HCT116 (cell line): ENCODE data around the gene HVCN1. TPM values are rescaled to one million over a fixed set of nuclear protein-coding genes. Genes with fewer than 3 reads are reported as not detected.

Experiments
- ATAC-seq: fragments of 200-7000 bp; cut with Tn5 transposase; 2 replicates; pipeline ENCODE4 v1.9.1; 2020; ENCODE audit warnings: mild to moderate bottlenecking, moderate library complexity
- BruUV-seq: library from RNA; stranded (reverse); fragments of 400-500 nt; replicated peaks from 2 replicates; lab custom pipeline; 2021; lab: Mats Ljungman, UMichigan
- CTCF ChIA-PET: fragments of 300-600 bp; sonication (Branson Sonifier 250); formaldehyde crosslinking; loops from one replicate; lab custom pipeline; 2021; ENCODE audit warnings: antibody characterized with exemption; lab: Charles Lee
- POLR2A ChIA-PET: fragments of 300-600, 350-600 bp; sonication (Branson Sonifier 250); formaldehyde crosslinking; loops from one replicate; lab custom pipeline; 2021; ENCODE audit warnings: antibody characterized with exemption; lab: Charles Lee
- RAD21 ChIA-PET, 2 experiments: fragments of 300-600 bp; sonication (Branson Sonifier 250); formaldehyde crosslinking; loops; one replicate each; lab custom pipeline; 2023; ENCODE audit warnings: low total read pairs in 2 of 2; ENCODE audit not compliant: uncharacterized antibody in 2 of 2, unreplicated experiment in 2 of 2, low non-redundant PET in 1 of 2; lab: Charles Lee
- DNase-seq: peaks from one replicate; pipeline ENCODE4 v3.0.0-alpha.2; 2010; ENCODE audit warnings: low read depth, low spot score
- H2AFZ ChIP-seq: fragments of 200-600 bp; shearing (Covaris generic), sonication (generic); 2 replicates; pipeline ENCODE4 v1.6.1; 2017; ENCODE audit warnings: low read depth, mixed run types, mixed read lengths, antibody characterized with exemption, low read length; ENCODE audit not compliant: poor library complexity, severe bottlenecking
- H3K27ac ChIP-seq: 2 replicates; pipeline ENCODE4 v1.5.1; 2012; ENCODE audit warnings: low read depth, low read length
- H3K27me3 ChIP-seq: fragments of 200-600 bp; sonication (generic); 2 replicates; pipeline ENCODE4 v1.6.1; 2016; ENCODE audit warnings: mixed run types, low read length, mixed read lengths; ENCODE audit not compliant: insufficient read depth
- H3K36me3 ChIP-seq, 2 experiments: fragments of 200-500 bp in 1 of 2; fragments of 200-600 bp in 1 of 2; sonication (Bioruptor generic) in 1 of 2; sonication (generic) in 1 of 2; 2 replicates each; pipeline versions ENCODE4 v1.5.1 to v1.6.1; 2014 to 2016; ENCODE audit warnings: low read length in 2 of 2, inconsistent platforms in 1 of 2, mixed read lengths in 1 of 2, mixed run types in 1 of 2; ENCODE audit not compliant: insufficient read depth in 2 of 2, control insufficient read depth in 1 of 2
- H3K4me1 ChIP-seq, 2 experiments: fragments of 200-600 bp in 1 of 2; sonication (generic) in 1 of 2; 2 replicates each; pipeline versions ENCODE4 v1.5.1 to v1.6.1; 2012 to 2017; ENCODE audit warnings: low read length in 2 of 2, inconsistent platforms in 1 of 2, mild to moderate bottlenecking in 1 of 2, mixed read lengths in 1 of 2, mixed run types in 1 of 2, moderate library complexity in 1 of 2; ENCODE audit not compliant: insufficient read depth in 2 of 2, control insufficient read depth in 1 of 2
- H3K4me2 ChIP-seq: fragments of 200-600 bp; sonication (generic); 2 replicates; pipeline ENCODE4 v1.6.1; 2017; ENCODE audit warnings: mixed run types, low read length, mixed read lengths
- H3K4me3 ChIP-seq, 2 experiments: fragments of 200-600 bp in 1 of 2; sonication (generic) in 1 of 2; replicated peaks in 1 of 2; 2 replicates each; pipeline ENCODE4 v1.5.1; 2011 to 2016; ENCODE audit warnings: low read length in 2 of 2, control low read depth in 1 of 2, low read depth in 1 of 2, mild to moderate bottlenecking in 1 of 2, mixed read lengths in 1 of 2, mixed run types in 1 of 2
- H3K79me2 ChIP-seq: fragments of 200-600 bp; sonication (generic); 2 replicates; pipeline ENCODE4 v1.6.1; 2017; ENCODE audit warnings: mild to moderate bottlenecking, mixed run types, low read length, moderate library complexity, mixed read lengths; ENCODE audit not compliant: insufficient read depth
- H3K9ac ChIP-seq: fragments of 200-600 bp; sonication (generic); 2 replicates; pipeline ENCODE4 v1.6.1; 2016; ENCODE audit warnings: low read length, mixed read lengths
- H3K9me2 ChIP-seq: fragments of 200-600 bp; sonication (generic), shearing (Covaris generic); 2 replicates; pipeline ENCODE4 v1.6.1; 2017; ENCODE audit warnings: mixed run types, mild to moderate bottlenecking, moderate library complexity; ENCODE audit not compliant: insufficient read depth
- H3K9me3 ChIP-seq, 2 experiments: fragments of 200-500 bp in 1 of 2; fragments of 200-600 bp in 1 of 2; sonication (Bioruptor generic) in 1 of 2; sonication (generic) in 1 of 2; 2 replicates each; pipeline ENCODE4 v1.6.1; 2014 to 2017; ENCODE audit warnings: low read length in 2 of 2, mixed read lengths in 2 of 2, inconsistent platforms in 1 of 2, low read depth in 1 of 2, mild to moderate bottlenecking in 1 of 2, mixed run types in 1 of 2, moderate library complexity in 1 of 2; ENCODE audit not compliant: control insufficient read depth in 1 of 2, insufficient read depth in 1 of 2
- H4K20me1 ChIP-seq: fragments of 200-600 bp; sonication (generic), shearing (Covaris generic); 2 replicates; pipeline ENCODE4 v1.6.1; 2017; ENCODE audit warnings: mixed run types, mild to moderate bottlenecking, moderate library complexity; ENCODE audit not compliant: insufficient read depth
- CTCF ChIP-seq, 3 experiments: fragments of 200-600 bp in 1 of 3; sonication (generic) in 1 of 3; IDR thresholded peaks in 2 of 3; conservative IDR thresholded peaks in 1 of 3; 2 replicates each; pipeline ENCODE4 v1.5.1; 2012 to 2017; ENCODE audit warnings: low read depth in 2 of 3, low read length in 2 of 3, antibody characterized with exemption in 1 of 3, borderline replicate concordance in 1 of 3, control low read depth in 1 of 3, mild to moderate bottlenecking in 1 of 3, mixed read lengths in 1 of 3, mixed run types in 1 of 3, moderate library complexity in 1 of 3; ENCODE audit not compliant: insufficient read depth in 1 of 3
- EZH2 ChIP-seq: fragments of 200-600 bp; sonication (generic); IDR thresholded peaks from 2 replicates; pipeline ENCODE4 v1.6.1; 2017; ENCODE audit warnings: antibody characterized with exemption, mixed run types
- EZH2phosphoT487 ChIP-seq: fragments of 200-600 bp; IDR thresholded peaks from 2 replicates; pipeline ENCODE4 v1.6.1; 2018; ENCODE audit warnings: antibody characterized with exemption, borderline replicate concordance
- RAD21 ChIP-seq: IDR thresholded peaks from 2 replicates; pipeline ENCODE4 v1.6.1; 2012; ENCODE audit warnings: low read depth, mild to moderate bottlenecking
- TCF7L2 ChIP-seq: IDR thresholded peaks from 2 replicates; pipeline ENCODE4 v1.7.0; 2011; ENCODE audit warnings: borderline replicate concordance, inconsistent platforms; ENCODE audit not compliant: insufficient read depth, insufficient read length; ENCODE audit errors: extremely low read depth
- YY1 ChIP-seq: IDR thresholded peaks from 2 replicates; pipeline ENCODE4 v1.6.1; 2011; ENCODE audit warnings: low read length, low read depth, moderate library complexity, mild to moderate bottlenecking; ENCODE audit not compliant: insufficient replicate concordance; ENCODE audit errors: extremely low read depth
- intact Hi-C: fragments of 100-400 bp; cut with micrococcal nuclease; formaldehyde crosslinking; loops from 2 replicates; pipeline ENCODE4 v1.10.0; 2022
- total RNA-seq: library from RNA; stranded (reverse); gene quantifications from one replicate; pipeline ENCODE4 v1.2.1, GENCODE V29; 2021; ENCODE audit not compliant: unreplicated experiment

Gene HVCN1
- total RNA-seq, 1 experiment from 2014 or later = 0.15 TPM

GRCh38 chr12:110599334-110599733 is 89.6 kb downstream of the HVCN1 start:
- POLR2A ChIA-PET = interaction anchor here (1.3 kb wide), 1 partner anchor 131 kb away, joined by 4 read pairs; the partner anchor contains the start of genes FAM216A and GPN3

More at GRCh38 chr12:110599334-110599733, 89.6 kb downstream of the HVCN1 start:
- Histone ChIP-seq H3K4me3 (no peak overlapping the region), H2AFZ (no peak overlapping the region), H3K4me2 (no peak overlapping the region), H3K79me2 (no peaks in the 10 kb centered on the region), H3K9me2 (no peaks in the 10 kb centered on the region), H4K20me1 (no peaks in the 10 kb centered on the region), H3K27ac (no peak overlapping the region), H3K27me3 (no peaks in the 10 kb centered on the region), H3K4me1 (peaks cover 0 to 3% of the 10 kb centered on the region in 2 experiments; a peak in 1 of 4 replicates), H3K36me3 (no peaks in the 10 kb centered on the region), H3K9ac (no peak overlapping the region), H3K9me3 (no peaks in the 10 kb centered on the region)
- DNase-seq = no peak
- intact Hi-C loops = no loop called here
- CTCF ChIA-PET = interaction anchor here (1.0 to 5.6 kb wide), 6 partner anchors 13 to 795 kb away, joined by 3 to 57 read pairs (median 22); partner anchors contain the start of genes ARPC3, FAM216A and GPN3
- no peak for TF ChIP-seq EZH2phosphoT487
- TF ChIP-seq YY1 = no peak
- no peak for TF ChIP-seq RAD21
- no peak for TF ChIP-seq EZH2
- TF ChIP-seq CTCF (IDR thresholded peaks at IDR 0.05 in 2 of 3, conservative IDR thresholded peaks at IDR 0.05 in 1 of 3; ENCODE audit: borderline replicate concordance in 1 of 3, insufficient read depth in 1 of 3, low read depth in 2 of 3, low read length in 2 of 3) = no peak
- TF ChIP-seq TCF7L2 = no peak
- BruUV-seq = no TSS peak
- RAD21 ChIA-PET = interaction anchor here in 1 of 2 experiments (1.5 kb wide), 1 partner anchor 149 kb away, joined by 4 read pairs; the partner anchor contains the start of gene ARPC3
- no peak for ATAC-seq

Other genes with a start within 250 kb of the HVCN1 start
- 115 TPM for gene ARPC3, start 238.8 kb downstream of the HVCN1 start, total RNA-seq
- 46.2 TPM for gene GPN3, start 220.9 kb downstream of the HVCN1 start, total RNA-seq
- gene FAM216A, start 220.3 kb downstream of the HVCN1 start, total RNA-seq = 10.1 TPM
- 95.7 TPM for gene VPS29, start 187.0 kb downstream of the HVCN1 start, total RNA-seq
- 0.17 TPM for gene RAD9B, start 186.8 kb downstream of the HVCN1 start, total RNA-seq
- gene PPTC7, start 105.8 kb downstream of the HVCN1 start, total RNA-seq = 25.2 TPM
- gene TCTN1, start 75.0 kb downstream of the HVCN1 start, total RNA-seq = 27.0 TPM
- 248 TPM for gene PPP1CC, start 53.8 kb upstream of the HVCN1 start, total RNA-seq
- gene CCDC63, start 157.9 kb upstream of the HVCN1 start, total RNA-seq = 0.47 TPM
- gene MYL2, start 231.5 kb upstream of the HVCN1 start, total RNA-seq = 0.39 TPM